SK-N-MC (cell line): Measurements from ENCODE around the gene TACC3.

ENCODE experiments used
- EZH2 ChIP-seq: fragments of 200-600 bp; sonication (generic); IDR thresholded peaks from one replicate; pipeline ENCODE4 v1.6.1; 2017; ENCODE audit warnings: antibody characterized with exemption
- FOXP2 ChIP-seq: optimal IDR thresholded peaks from 2 replicates; pipeline ENCODE3; 2011; ENCODE audit warnings: mild to moderate bottlenecking, moderate library complexity; ENCODE audit not compliant: insufficient read depth; ENCODE audit errors: extremely low read length, control extremely low read depth
- POLR2AphosphoS5 ChIP-seq: IDR thresholded peaks from 2 replicates; pipeline ENCODE4 v1.6.1; 2012; ENCODE audit warnings: mild to moderate bottlenecking, low read depth, low read length, borderline replicate concordance

DNA sequence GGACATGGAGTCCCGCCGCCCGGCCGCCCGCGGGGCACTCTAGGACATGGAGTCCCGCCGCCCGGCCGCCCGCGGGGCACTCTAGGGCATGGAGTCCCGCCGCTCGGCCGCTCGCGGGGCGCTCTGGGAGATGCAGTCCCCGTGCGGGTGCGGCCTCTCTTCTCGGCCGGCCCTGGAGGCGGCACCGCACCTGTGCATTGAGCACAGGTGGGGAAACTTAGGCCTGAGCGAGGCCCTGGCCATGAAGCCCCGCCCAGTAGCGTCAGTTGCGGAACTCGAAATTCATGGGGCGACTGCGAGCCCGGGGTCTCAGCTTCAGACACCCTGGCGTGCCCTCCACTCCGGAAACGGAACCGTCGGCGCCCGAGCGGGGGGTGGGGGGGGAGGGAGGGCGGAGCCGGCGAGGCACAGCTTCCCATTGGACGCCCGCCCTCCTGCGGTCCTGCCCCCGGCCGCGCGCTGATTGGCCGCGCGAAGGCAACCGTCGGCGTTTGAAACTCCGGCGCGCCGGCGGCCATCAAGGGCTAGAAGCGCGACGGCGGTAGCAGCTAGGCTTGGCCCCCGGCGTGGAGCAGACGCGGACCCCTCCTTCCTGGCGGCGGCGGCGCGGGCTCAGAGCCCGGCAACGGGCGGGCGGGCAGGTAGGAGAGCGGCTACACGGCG lies at the start of gene TACC3, which contains the start of gene TMEM129:
- TF ChIP-seq POLR2AphosphoS5, result peak; percentile 68
- no peak for TF ChIP-seq EZH2
- no peak for TF ChIP-seq FOXP2
